TTC549 (cell line): ENCODE data around the gene POLE3.
"Not testable (repeated sequence)": the region's sequence is repeated elsewhere in the genome, so short reads cannot be mapped to it uniquely, and the experiment has no call there.

Source experiments
- FAIRE-seq: peaks from 2 replicates; lab custom pipeline; 2012; peaks lifted over from hg19 to GRCh38; lab: Jason Lieb, UNC

POLE3 gene

GRCh38 chr9:113376634-113377567 lies 33.6 kb downstream of the POLE3 start, which contains the start of gene HDHD3:
Gene HDHD3, minus strand, starts transcription at chr9:113376986. Its CDS starts 2,632 bp downstream, at chr9:113374354.
- no peak for FAIRE-seq

- no peak for FAIRE-seq
Measured at GRCh38 chr9:113375057-113376023, 35.1 kb downstream of the POLE3 start.

GRCh38 chr9:113373676-113374392 lies 36.6 kb downstream of the POLE3 start:
- FAIRE-seq: no peak

- no peak for FAIRE-seq
Measured at GRCh38 chr9:113373256-113373655, 37.2 kb downstream of the POLE3 start.

GRCh38 chr9:113372059-113372458 lies 38.4 kb downstream of the POLE3 start:
- FAIRE-seq: no peak

GRCh38 chr9:113370806-113371325 lies 39.6 kb downstream of the POLE3 start:
- FAIRE-seq: no peak

- FAIRE-seq: no peak
Measured at GRCh38 chr9:113369855-113370140, 40.7 kb downstream of the POLE3 start.

GRCh38 chr9:113368982-113369854 lies 41.3 kb downstream of the POLE3 start:
- FAIRE-seq: no peak

GRCh38 chr9:113368348-113368981 lies 42.0 kb downstream of the POLE3 start:
- no peak for FAIRE-seq

- not testable (repeated sequence) for FAIRE-seq
Measured at GRCh38 chr9:113365652-113366051, 44.8 kb downstream of the POLE3 start.

- no peak for FAIRE-seq
Measured at GRCh38 chr9:113364951-113365350, 45.5 kb downstream of the POLE3 start.

GRCh38 chr9:113363336-113363735 lies 47.1 kb downstream of the POLE3 start:
- no peak for FAIRE-seq

- no peak for FAIRE-seq
Measured at GRCh38 chr9:113361304-113362018, 49.0 kb downstream of the POLE3 start.

GRCh38 chr9:113360242-113360842 lies 50.1 kb downstream of the POLE3 start:
- FAIRE-seq: no peak

GRCh38 chr9:113359385-113359784 lies 51.1 kb downstream of the POLE3 start:
- FAIRE-seq: no peak
